Femur (tissue), 1 donor: ENCODE data around the gene MTF2.
"Not testable (repeated sequence)": the region's sequence is repeated elsewhere in the genome, so short reads cannot be mapped to it uniquely, and the experiment has no call there.

Source experiments
- DNase-seq: peaks from one replicate; pipeline ENCODE4 v3.0.0-alpha.2; 2017

MTF2 gene

GRCh38 chr1:93078986-93079654, at the start of gene MTF2:
Gene MTF2, plus strand, starts transcription at chr1:93079283. Its CDS starts 244 bp downstream, at chr1:93079527.
- peak; percentile 98 for DNase-seq

GRCh38 chr1:93029317-93029716, 49.8 kb upstream of the MTF2 start:
- DNase-seq, result no peak

- not testable (repeated sequence) for DNase-seq
These were observed 48.9 kb upstream of the MTF2 start for GRCh38 chr1:93030191-93030590.

DNA sequence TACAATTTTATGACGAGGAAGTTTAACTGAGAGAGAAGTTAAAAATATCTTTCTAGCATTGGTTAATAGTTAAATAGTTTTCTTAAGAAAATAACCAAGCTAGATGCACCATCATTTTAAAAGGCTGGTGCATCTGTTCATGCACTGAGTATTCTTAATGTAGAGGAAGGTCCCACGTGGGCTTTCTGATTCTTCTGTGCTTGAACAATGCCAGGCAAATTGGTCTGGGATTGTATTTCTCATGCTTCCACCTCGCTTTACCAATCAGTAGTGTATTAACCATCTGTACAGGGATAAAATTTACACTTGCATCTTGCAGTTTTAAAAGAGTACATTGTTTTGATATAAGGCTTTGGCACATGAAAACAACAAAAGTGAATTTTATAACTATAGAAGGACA, 47.4 kb upstream of the MTF2 start:
- no peak for DNase-seq

DNA sequence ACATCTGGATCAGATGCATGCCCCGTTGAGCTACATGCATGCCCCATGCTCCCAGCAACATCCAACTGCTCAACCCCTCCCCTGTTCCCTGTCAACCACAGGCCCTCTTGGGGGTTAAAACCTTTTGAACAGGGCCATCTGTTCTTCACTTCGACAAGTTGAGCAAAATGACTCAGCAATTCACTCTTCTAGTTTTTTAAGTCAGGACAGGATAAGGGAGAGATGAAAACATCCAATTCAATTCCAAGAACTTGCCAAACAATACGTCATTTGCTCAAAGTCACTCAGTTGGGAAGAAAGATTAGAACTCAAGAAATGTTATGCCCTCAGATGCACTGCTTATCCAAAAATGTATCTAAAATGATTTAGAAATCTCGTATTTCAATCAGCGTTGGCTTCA, 46.1 kb upstream of the MTF2 start:
- DNase-seq, result no peak

GRCh38 chr1:93033785-93034184, 45.3 kb upstream of the MTF2 start:
- no peak for DNase-seq

DNA sequence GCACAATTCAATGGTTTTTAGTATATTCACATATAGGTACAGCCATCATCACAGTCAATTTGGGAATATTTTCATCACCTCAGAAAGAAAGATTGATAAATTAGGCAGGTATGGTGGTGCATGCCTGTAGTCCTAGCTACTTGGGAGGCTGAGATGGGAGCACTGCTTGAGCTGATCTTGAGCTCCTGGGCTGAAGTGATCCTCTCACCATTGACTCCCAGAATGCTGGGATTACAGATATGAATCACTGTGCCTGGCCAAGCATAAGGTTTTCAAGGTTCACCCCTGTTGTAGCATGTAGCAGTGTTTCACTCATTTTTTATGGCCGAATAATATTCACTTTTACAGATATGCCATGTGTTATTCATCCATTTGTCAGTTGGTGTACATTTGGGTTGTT, 44.7 kb upstream of the MTF2 start:
- no peak for DNase-seq

GRCh38 chr1:93036672-93037071, 42.4 kb upstream of the MTF2 start:
- no peak for DNase-seq

- DNase-seq, result no peak
These were observed 36.7 kb upstream of the MTF2 start for GRCh38 chr1:93042187-93043056.

DNA sequence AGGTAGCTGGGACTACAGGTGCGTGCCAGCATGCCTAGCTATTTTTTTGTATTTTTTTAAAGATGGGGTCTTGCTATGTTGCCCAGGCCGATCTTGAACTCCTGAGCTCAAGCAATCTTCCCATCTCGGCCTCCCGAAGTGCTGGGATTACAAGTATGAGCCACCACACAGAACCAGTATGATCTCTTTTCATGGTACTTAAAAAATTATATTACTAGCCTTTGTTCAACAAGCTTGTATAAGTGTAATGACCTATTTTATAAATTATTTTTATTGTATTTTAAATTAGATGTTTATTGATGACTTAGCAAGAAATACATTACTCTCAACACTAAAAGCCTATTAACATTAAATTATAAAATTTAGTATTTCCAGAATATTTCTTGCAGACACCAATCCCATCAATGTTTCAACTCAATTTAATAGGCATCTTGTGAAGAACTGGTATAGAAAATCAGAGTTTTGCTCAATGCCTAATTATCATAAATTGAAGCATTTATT, 36.0 kb upstream of the MTF2 start:
- no peak for DNase-seq

GRCh38 chr1:93047618-93048017, 31.5 kb upstream of the MTF2 start:
- no peak for DNase-seq

DNA sequence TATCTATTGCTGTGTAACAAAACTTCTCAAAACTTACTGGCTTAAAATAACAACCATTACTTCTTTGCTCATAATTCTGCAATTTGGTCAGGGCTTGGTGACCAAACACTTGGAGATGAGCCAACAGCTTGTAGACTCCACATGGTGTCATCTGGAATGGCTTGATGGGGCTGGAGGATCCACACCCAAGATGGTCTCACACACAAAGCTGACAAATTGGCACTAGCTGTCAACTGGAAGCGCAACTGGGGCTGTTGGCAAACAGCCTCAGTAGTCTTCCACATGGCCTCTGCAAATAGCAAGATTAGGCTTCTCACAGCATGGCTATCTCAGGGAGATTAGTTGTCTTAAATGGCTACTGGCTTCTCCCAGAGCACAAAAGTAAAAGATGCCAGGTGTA, 27.1 kb upstream of the MTF2 start:
- DNase-seq, result no peak

GRCh38 chr1:93056214-93056613, 22.9 kb upstream of the MTF2 start:
- no peak for DNase-seq

DNA sequence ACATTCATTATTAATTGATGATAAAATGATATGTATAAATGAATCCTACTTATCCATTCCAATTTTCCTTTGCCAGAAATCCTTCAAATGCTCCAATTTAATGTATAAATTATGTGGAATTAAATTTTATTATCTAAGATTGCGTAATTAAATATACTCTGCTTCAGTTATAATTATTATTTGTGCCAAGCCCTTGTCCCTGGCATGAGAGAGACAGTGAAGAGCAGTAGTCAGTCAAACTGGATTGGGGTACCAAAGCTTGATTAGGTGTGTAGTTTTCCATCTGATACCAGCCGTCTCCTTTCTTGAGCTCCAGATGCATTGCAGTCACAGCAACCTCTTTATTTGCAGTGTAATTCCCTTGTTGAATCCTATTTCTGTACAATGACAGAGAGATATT, 22.4 kb upstream of the MTF2 start:
- DNase-seq, result no peak

GRCh38 chr1:93061895-93062792, 16.9 kb upstream of the MTF2 start:
- no peak for DNase-seq

DNA sequence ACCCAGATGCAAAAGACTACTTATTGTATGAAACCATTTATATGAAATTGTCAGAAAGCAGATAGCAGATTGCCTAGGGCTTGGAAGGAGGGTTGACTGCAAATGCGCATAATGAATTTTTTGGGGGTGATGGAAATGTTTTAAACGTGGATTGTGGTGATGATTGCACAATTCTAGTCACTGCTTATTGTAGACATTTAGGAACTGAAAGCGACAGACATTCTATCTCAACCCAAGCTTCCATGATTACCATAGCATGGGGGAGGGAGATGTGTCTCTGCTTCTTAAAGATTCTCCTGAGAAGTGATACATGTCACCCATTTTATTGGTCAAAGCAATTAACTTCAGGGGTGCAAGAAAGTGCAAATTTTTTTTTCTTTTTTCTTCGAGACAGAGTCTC, 2.8 kb upstream of the MTF2 start:
- DNase-seq, result no peak

DNA sequence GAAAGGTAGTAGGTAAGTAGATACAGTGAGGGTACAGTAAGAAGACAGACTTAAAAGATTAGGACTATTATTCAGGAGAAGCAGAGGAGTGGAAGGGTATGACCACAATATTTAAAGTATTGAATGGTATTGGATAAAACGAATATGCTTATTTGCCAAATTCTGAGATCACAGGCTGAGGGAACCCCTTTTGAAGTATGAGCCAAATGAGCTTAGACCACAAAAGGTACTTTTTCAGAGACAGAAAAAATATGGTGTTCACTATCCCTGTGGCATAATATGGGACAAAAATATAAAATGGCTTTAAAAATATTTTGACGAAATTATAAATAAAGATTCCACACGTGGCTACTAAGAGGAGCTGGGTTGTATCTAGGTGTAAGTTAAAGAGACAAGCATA, 880 bp upstream of the MTF2 start:
- no peak for DNase-seq

DNA sequence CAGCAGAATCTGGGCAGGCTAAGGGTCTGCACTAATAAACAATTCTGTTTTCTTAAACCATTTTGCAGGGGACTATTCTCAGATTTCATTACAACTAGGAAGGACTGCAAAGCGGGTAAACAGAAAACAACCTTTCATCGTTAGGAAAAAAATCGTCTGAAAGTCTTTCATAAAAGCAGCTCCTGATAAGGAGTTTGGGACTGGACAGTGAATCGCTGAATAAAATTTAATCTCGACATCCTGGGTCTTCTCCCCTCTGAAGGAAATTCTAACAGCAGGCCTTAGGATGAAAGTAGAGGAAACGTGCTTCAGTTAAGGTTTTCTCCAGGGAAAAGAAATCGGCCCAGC, 471 bp upstream of the MTF2 start:
- DNase-seq, result no peak

GRCh38 chr1:93079685-93080141, 630 bp downstream of the MTF2 start:
- DNase-seq, result peak; percentile 52

DNA sequence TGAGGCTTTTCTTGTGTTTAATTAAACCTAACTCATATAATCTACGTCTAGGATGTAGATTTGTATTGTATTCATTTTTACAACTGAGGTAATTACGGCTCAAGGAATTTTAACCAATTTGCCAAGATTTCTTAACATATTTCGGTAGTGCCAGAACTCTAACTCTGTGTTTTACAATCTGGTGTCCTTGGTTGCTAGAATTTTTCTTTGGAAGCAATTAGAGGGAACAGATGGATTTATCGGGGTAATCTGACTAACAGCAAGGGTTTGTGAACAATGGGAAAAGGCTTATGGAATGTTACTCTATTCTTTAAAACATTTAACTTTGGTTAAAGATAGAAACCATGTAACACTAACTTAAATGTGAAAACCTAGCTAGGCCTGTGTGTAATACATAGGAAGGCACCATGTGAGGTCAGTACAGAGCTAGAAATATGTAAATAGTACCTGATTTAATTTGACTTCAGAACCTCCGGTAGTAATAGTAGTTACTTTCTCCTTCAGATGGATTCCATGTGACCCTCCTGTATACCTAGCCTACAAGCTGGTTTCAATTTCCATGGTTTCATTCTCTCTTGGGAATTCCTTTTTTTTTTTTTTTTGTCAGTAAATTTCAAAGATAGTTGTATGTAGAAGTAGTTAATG, 1.2 kb downstream of the MTF2 start:
- DNase-seq, result no peak

- no peak for DNase-seq
These were observed 2.6 kb downstream of the MTF2 start for GRCh38 chr1:93081716-93082115.

DNA sequence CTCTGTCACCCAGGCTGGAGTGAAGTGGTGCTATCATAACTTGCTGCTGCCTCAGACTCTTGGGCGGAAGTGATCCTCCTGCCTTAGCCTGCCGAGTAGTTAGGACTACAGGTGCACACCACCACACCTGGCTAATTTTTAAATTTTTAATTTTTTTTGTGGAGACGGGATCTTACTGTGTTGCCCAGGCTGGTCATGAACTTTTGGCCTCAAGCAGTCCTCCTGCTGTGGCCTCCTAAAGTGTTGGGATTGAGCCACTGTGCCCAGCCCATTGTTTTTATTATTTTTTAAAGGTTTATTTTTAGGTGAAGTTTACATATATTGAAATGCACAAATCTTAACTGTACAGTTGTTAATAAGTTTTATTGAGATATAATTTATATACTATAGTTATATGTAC, 3.2 kb downstream of the MTF2 start:
- DNase-seq, result no peak

DNA sequence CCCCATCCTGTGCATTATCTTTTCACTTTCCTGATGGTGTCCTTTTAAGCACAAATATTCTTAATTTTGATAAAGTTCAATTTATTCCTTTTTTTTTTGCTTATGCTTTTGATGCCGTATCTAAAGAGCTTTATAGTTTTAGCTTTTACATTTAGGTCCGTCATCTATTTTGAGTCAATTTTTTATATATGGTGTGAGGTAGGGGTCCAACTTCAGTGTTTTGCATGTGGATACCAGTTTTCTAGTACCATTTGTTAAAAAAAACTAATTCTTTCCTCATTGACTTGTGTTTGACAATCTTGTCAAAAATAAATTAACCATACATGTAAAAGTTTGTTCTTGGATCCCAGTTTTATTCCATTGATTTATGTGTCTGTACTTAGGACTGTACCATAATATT, 4.9 kb downstream of the MTF2 start:
- DNase-seq, result no peak
